Measurements from ENCODE around the gene ABTB2.
A peak's percentile ranks its signal among the peaks of the same experiment; 100 is the strongest.

ABTB2 gene

DNA sequence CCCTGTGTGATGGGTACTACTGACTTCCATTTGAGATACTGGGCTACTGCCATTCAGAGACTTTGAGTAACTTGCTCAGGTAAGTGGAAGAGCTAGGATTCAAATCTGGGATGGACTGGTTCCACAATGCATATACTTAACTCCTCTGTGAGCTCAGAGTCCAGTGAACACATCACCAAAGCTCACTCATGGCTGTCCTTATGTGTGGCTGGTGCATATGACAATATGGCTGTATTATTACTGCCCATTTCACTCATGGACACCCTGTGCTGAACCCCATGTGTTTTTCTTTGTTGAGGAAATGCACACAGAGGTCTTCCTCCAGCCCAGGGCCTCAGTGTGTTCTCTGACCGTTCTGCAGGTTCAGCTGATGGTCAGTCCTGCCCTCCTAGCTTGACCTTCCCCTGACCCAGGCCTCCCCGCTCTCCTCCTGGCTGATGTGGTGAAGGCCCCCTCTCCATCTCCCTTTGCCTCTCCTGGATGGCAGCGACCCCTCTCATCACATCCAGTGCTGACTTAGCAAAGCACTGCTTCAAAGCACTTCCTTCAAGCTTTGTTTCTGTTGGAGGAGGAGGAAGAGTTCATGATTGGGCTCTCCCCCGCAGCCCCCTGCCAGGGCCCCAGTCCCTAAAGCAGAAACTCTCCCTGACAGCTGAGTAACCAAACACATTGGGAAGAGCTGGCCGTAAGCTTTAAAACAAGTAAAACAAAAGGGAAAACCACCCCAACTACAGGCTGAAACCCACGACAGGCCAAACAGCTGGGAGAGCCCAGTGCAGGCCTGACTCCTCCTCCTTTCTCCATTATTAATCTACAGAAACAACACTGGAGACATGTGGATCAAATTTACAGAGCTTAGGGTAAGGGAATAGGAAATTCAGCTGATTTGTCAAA is 151.2 kb downstream of the ABTB2 start:
- H3K4me3 ChIP-seq (ENCODE audit: low read depth, low read length) = no peak overlapping the region
- DNase-seq (ENCODE audit: low read depth) = no peak

- no peak overlapping the region for H3K4me3 ChIP-seq (ENCODE audit: low read depth, low read length)
- no peak for DNase-seq (ENCODE audit: low read depth)
Observed at GRCh38 chr11:34205326-34206035, 152.3 kb downstream of the ABTB2 start.

- DNase-seq (ENCODE audit: low read depth) = no peak
- no peak overlapping the region for H3K4me3 ChIP-seq (ENCODE audit: low read depth, low read length)
Observed at GRCh38 chr11:34204396-34205279, 153.2 kb downstream of the ABTB2 start.

DNA sequence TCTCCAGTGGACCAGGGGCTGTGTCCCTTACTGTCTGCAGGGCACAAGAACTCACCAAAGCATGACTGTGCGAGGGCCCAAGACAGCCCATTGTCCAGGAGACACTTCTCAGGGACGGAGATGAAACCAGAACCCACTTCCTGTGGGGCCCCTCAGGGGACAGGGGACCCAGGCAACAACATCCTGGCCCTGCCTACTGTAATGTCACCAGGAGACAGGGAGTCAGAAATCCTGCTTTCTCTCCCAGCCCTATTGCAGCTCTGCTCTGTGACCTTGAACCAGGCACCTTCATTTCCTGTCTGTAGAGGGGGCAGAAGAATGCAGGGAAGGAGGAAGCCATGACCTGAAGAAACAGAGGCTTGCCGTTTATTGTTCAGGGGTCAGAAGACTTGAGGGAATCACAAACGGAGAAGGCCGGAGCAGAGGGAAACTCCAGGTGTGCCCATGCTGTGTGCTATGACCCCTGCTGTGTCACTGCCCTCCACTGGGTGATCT is 154.4 kb downstream of the ABTB2 start:
- DNase-seq (ENCODE audit: low read depth) = no peak
- H3K4me3 ChIP-seq (ENCODE audit: low read depth, low read length) = no peak overlapping the region

DNA sequence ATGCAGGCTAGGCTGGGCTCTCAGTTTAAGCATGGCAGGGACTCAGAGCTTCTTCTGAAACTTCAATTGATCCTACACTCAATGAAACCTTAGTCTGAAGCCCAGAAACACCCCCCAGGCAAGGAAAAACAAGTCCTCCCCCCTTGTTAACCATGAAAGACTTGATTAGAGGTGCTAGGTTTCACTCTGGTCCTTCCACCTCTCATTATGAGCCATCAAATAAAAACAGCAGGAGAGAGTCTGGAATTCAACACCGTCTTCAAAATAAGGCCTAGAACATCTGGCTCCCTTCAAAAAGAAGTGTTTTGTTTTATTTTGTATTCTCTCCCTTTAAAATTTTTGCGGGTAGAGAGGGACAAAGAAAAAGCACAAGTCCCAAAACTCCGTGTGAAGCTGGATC is 156.7 kb downstream of the ABTB2 start:
- no peak for DNase-seq (ENCODE audit: low read depth)
- H3K4me3 ChIP-seq (ENCODE audit: low read depth, low read length) = no peak overlapping the region

GRCh38 chr11:34199525-34199924 is 158.3 kb downstream of the ABTB2 start:
- H3K4me3 ChIP-seq (ENCODE audit: low read depth, low read length) = no peak overlapping the region
- DNase-seq (ENCODE audit: low read depth) = no peak

GRCh38 chr11:34198523-34198922 is 159.3 kb downstream of the ABTB2 start:
- H3K4me3 ChIP-seq (ENCODE audit: low read depth, low read length) = no peak overlapping the region
- DNase-seq (ENCODE audit: low read depth) = no peak

DNA sequence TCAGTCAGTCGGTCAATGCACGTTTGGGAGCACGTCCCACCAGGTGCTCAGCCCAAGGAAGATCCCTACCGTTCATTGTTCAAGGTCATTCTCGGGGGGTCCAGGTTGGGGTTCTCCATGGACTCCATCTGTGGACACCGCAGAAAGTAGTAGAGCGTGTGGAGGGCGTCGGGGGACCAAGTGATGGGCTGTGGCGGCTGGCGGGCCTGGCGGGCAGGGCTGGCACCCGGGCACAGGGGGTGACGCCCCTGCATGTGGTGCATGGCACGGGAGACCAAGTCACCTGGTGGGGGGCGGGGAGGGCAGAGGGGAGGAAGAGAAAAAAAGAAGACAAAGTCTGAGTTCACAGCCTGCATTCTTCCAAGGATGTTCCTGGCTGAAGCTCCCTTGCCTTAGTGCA is 160.6 kb downstream of the ABTB2 start:
- no peak overlapping the region for H3K4me3 ChIP-seq (ENCODE audit: low read depth, low read length)
- no peak for DNase-seq (ENCODE audit: low read depth)

DNA sequence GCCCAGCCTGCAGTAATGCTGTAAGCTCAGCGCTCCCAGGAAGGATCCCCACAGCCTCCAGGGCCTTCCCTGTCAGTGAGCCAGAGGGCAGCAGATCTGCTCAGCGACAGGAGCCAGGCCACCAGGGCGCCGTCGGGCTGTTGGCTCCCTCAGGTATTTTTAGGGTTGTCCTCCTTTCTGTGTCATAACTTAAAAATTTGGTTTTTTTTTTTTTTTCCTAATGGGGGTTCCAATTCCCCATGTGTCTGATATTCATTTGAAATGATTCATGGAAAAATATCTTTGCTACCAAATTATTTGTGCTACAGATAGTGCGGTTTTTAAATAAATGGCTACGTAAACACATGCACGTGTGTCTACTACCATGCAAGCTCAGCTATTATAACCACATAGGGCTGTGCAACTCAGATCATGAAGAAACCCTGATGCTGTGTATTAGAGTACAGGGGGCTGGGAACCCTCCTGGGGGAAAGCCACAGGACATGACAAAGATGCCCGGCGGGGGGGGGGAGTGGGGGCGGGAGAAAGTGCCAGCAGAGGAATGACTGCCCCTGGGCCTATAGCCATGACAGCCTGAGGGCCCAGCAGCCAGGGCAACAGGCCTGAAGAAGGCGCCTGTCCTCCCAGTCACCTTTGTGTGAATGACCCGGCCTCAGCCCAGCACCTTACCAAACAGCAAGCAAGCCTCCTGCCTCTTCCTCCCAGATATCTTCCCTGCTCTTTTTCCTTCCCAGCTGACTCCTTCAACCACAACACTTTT is 163.1 kb downstream of the ABTB2 start:
- H3K4me3 ChIP-seq (ENCODE audit: low read depth, low read length) = no peak overlapping the region
- DNase-seq (ENCODE audit: low read depth) = no peak

DNA sequence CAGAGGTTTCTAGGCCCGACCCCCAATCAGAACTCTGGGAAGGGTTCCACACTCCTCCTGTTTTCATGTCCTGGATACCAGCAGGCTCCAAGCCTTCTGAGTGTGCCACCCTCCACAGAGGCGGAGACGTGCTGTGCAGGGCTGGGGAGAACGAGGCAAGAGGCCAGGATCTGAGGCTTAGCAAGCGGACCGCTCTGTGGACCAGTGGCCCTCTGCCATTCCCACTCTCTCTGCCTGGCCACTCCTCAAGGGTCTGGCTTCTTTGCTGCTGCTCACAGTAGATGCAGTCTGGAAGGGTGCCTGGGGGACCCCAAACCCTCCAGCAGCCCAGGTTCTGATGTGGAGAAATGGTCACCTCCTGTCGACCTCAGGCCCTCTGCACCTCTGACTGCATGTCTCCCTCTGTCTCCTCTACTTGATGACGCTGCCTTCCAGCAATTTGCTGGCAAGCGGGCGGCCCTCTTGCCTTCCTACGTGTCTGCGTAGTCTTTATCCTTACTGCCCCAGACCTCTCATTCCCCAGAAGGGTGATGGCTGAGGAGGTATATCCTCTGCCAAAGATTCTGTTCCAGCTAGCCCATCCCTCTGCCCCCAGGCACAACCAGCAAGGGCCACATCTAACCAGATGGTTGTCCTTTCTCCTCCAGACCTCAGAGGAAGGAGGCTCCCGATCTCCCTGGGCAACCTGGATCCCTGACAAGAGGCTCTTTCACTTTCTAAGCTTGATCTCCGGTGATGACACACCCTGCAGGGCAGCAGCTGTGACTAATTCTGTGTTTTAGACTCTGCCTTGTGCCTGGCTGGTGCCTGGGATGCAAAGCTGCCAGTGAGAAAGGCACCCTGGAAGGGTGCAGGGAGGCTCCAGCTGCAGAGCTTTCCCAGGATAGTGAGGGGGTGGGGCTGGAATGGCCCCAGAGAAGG is 165.1 kb downstream of the ABTB2 start:
- peak; percentile 60 for DNase-seq (ENCODE audit: low read depth)

DNA sequence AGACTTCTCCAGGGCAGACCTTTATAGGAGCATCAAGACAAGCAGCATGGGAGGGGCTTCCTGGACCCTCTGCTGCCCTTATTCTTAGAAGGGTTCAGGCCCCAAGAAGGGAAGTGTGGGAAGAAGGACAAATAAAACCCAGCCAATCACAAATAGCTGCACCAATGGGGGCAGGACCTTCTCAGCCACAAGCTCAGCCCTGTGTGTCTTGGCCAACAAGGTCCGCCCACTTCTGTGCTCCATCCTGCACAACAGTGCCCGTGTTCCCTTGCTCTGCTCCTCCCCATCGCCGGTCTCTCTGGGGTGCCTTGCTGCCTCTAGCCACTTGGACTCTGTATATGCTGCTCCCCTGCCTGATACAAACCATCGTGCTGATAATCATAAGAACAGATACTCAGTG is 166.2 kb downstream of the ABTB2 start:
- H3K4me3 ChIP-seq (ENCODE audit: low read depth, low read length) = no peak overlapping the region
- no peak for DNase-seq (ENCODE audit: low read depth)

More for the DNA sequence above, 165.1 kb downstream of the ABTB2 start:
- no peak overlapping the region for H3K4me3 ChIP-seq (ENCODE audit: low read depth, low read length)

DNA sequence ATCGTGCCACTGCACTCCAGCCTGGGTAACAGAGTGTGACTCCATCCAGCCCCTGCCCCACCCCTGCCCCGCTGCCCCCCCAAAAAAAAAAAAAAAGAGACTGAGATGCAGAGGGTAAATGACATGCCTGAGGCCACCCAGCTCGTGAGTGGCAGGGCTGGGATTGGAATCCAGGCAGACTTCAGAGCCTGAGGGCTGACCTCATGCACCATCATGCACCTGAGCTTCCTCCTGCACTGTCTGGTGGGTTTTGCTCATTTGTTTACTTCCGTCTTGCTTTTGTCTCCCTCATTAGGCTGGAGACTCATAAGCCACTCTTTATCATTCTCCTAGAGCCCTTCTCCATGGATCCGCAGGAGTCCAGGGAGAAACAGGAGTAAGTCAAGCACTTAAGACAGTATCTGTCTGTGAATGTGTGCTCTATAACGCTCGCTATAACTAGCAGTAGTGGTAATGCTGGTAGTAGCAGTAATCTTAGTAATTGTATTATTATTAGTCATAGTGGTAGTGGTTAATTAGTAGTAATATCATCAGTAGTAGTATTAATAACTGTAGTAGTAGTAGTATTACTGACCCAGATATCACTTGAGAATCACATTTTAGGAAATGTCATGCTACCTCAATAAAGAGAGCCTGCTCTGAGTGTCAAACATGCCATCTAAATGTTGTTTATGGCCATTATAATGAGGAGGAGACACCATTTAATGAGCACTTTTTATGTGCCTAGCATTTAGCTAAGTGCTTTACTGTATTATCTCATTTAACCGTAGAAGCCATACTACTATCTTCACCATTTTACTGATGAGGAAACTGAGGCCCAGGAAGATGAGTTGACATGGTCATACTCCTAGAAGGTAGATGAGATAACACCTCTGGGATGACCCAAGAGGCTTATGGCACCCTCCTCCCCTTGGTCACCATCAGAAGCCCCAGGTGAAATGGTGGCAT is 167.3 kb downstream of the ABTB2 start:
- H3K4me3 ChIP-seq (ENCODE audit: low read depth, low read length) = no peak overlapping the region
- no peak for DNase-seq (ENCODE audit: low read depth)

GRCh38 chr11:34189191-34189590 is 168.6 kb downstream of the ABTB2 start:
- H3K4me3 ChIP-seq (ENCODE audit: low read depth, low read length) = no peak overlapping the region
- DNase-seq (ENCODE audit: low read depth) = no peak

DNA sequence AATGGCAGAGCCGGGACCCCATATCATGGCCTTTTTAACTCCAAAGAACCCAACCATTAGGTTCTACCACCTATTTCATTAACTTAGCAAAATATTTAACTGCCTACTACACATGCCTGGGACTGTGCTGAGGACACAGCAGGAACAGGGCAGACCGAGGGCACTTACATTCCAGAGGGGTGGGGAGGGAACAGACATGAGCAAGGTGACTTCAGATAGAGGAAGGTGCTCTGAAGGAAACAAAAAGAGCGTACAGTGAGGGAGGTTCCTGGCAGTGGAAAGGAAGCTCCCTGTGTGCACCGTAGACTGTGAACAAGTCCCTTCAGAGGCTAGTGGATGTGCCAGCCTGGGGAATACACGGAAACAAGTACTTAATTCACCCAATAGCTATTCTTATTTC is 169.6 kb downstream of the ABTB2 start:
- no peak for DNase-seq (ENCODE audit: low read depth)
- H3K4me3 ChIP-seq (ENCODE audit: low read depth, low read length) = no peak overlapping the region

DNA sequence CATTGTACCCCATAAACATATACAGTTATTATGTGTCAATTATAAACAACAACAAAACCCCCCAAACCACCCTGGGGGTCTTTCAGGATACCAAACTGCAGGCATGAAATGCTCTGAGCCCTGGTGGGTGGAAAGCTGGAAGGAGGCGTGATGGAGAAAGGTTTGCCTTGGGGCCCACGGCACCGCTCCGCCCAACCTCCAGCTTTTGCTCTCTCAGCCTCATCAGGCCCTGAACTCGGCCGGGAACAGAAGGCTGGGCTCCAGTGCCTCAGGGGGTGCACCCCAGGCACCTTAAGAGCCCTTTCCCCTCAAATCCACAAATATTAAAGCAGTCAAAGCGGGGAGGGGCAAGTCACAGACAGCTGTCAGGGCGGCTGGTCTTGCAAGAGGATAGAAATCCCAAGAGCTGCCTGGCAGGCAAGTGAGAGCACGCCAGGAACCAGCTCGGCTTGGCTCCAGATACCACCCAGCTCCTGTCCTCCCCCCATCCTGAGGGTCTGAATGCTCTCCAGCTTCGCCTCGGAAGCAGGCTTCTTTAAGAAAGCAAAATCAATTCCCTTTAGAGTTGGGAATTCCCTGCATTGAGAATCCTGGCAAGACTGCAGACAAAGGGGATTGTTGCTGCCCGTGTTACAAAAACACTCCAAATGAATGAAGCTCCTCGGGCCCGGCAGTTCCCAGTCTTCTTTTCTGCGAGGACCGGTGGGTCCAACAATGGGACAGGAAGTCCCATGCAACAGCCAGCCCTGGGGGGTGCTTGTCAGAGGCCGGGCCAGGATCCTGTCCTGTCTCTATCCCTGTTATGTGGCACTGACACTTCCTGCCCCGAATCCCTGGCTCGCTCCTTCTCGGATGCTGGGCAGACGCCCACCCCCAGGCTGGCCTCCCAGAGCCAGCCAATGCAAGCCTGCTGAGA is 171.6 kb downstream of the ABTB2 start:
- no peak overlapping the region for H3K4me3 ChIP-seq (ENCODE audit: low read depth, low read length)
- no peak for DNase-seq (ENCODE audit: low read depth)

GRCh38 chr11:34184505-34185015 is 173.2 kb downstream of the ABTB2 start:
- H3K4me3 ChIP-seq (ENCODE audit: low read depth, low read length) = no peak overlapping the region

More at GRCh38 chr11:34184505-34185015, 173.2 kb downstream of the ABTB2 start:
- no peak for DNase-seq (ENCODE audit: low read depth)
